Thoracic aorta (tissue), 2 donors: ENCODE data around the gene CENPC. TPM values are rescaled to one million over a fixed set of nuclear protein-coding genes. Genes with fewer than 3 reads are reported as not detected.

Experiments
- ATAC-seq: fragments of 150-250 bp; one replicate; pipeline ENCODE4 v1.8.0; 2017; ENCODE audit warnings: low read depth; ENCODE audit not compliant: insufficient number of reproducible peaks, low FRiP score
- DNase-seq: peaks from one replicate; pipeline ENCODE4 v3.0.0-alpha.2; 2020; ENCODE audit warnings: low spot score
- H3K27ac ChIP-seq, 2 donors: fragments of 200-600 bp; sonication (generic); 1 replicate in 1 of 2; 2 replicates in 1 of 2; pipeline ENCODE4 v1.5.1; 2016; ENCODE audit warnings: mild to moderate bottlenecking in 2 of 2, moderate library complexity in 2 of 2
- H3K27me3 ChIP-seq: fragments of 200-600 bp; sonication (generic); replicated peaks from 2 replicates; pipeline ENCODE4 v1.6.0; 2016; ENCODE audit warnings: mild to moderate bottlenecking; ENCODE audit not compliant: insufficient read depth
- H3K36me3 ChIP-seq: fragments of 200-600 bp; sonication (generic); one replicate; pipeline ENCODE4 v1.5.1; 2016
- H3K4me1 ChIP-seq, 2 donors: fragments of 200-600 bp; sonication (generic); 1 replicate in 1 of 2; 2 replicates in 1 of 2; pipeline versions ENCODE4 v1.5.1 to v1.6.0; 2016; ENCODE audit warnings: low read depth in 2 of 2, mild to moderate bottlenecking in 1 of 2; ENCODE audit not compliant: control insufficient read depth in 1 of 2
- H3K4me3 ChIP-seq: fragments of 200-600 bp; sonication (generic); 2 replicates; pipeline ENCODE4 v1.5.1; 2016; ENCODE audit warnings: mild to moderate bottlenecking
- H3K9me3 ChIP-seq: fragments of 200-600 bp; sonication (generic); 2 replicates; pipeline ENCODE4 v1.5.1; 2016
- CTCF ChIP-seq: fragments of 200-600 bp; sonication (generic); IDR thresholded peaks from one replicate; pipeline ENCODE4 v1.5.1; 2019; ENCODE audit warnings: antibody characterized with exemption
- total RNA-seq, 2 donors: library from RNA; depleted of rRNA; stranded (reverse); fragments of >200 nt; gene quantifications; one replicate each; pipeline versions ENCODE4 v1.1.0 to v1.2.3, GENCODE V29; 2016

Gene CENPC
- total RNA-seq, 2 donors from 2014 or later: 25.3 to 38.8 TPM

- no peaks in the 10 kb centered on the region for H3K36me3 ChIP-seq
- TF ChIP-seq CTCF: no peak
- DNase-seq: no peak
- H3K27me3 ChIP-seq: no peaks in the 10 kb centered on the region
- H3K4me1 ChIP-seq: no peaks in the 10 kb centered on the region
- no peak overlapping the region for H3K4me3 ChIP-seq
- no peak overlapping the region for H3K27ac ChIP-seq
- no peak for ATAC-seq
- H3K9me3 ChIP-seq: no peaks in the 10 kb centered on the region
Observed at GRCh38 chr4:67522851-67523671, 22.2 kb downstream of the CENPC start.

- no peak overlapping the region for H3K27ac ChIP-seq
- H3K9me3 ChIP-seq: no peaks in the 10 kb centered on the region
- no peaks in the 10 kb centered on the region for H3K27me3 ChIP-seq
- no peaks in the 10 kb centered on the region for H3K4me1 ChIP-seq
- DNase-seq (no peak), ATAC-seq (no peak)
- H3K36me3 ChIP-seq: peaks cover 5% of the 10 kb centered on the region
- TF ChIP-seq CTCF: no peak
- no peak overlapping the region for H3K4me3 ChIP-seq
Observed at GRCh38 chr4:67522230-67522629, 23.1 kb downstream of the CENPC start.

GRCh38 chr4:67521506-67521905, 23.8 kb downstream of the CENPC start:
- no peaks in the 10 kb centered on the region for H3K9me3 ChIP-seq
- H3K36me3 ChIP-seq: peaks cover 7% of the 10 kb centered on the region
- DNase-seq: no peak
- no peaks in the 10 kb centered on the region for H3K27me3 ChIP-seq
- TF ChIP-seq CTCF: no peak
- H3K4me1 ChIP-seq: no peaks in the 10 kb centered on the region
- no peak overlapping the region for H3K27ac ChIP-seq
- no peak overlapping the region for H3K4me3 ChIP-seq
- no peak for ATAC-seq

- no peak overlapping the region for H3K4me3 ChIP-seq
- ATAC-seq: no peak
- TF ChIP-seq CTCF: no peak
- no peak for DNase-seq
- H3K27ac ChIP-seq: no peak overlapping the region
- H3K4me1 ChIP-seq: no peaks in the 10 kb centered on the region
- H3K36me3 ChIP-seq: peaks cover 7% of the 10 kb centered on the region
- no peaks in the 10 kb centered on the region for H3K9me3 ChIP-seq
- no peaks in the 10 kb centered on the region for H3K27me3 ChIP-seq
Observed at GRCh38 chr4:67520141-67520540, 25.2 kb downstream of the CENPC start.

- Histone ChIP-seq H3K36me3 (peaks cover 22% of the 10 kb centered on the region), H3K4me1 (no peaks in the 10 kb centered on the region), H3K27me3 (no peaks in the 10 kb centered on the region), H3K4me3 (no peak overlapping the region), H3K9me3 (no peaks in the 10 kb centered on the region), H3K27ac (no peak overlapping the region)
- no peak for DNase-seq
- ATAC-seq: no peak
- TF ChIP-seq CTCF: no peak
Observed at GRCh38 chr4:67512501-67512900, 32.8 kb downstream of the CENPC start.
